Neural progenitor cell (in vitro differentiated cells): ENCODE measurements around the gene KLHDC7B.

Experiments
- EZH2 ChIP-seq: fragments of 200-600 bp; sonication (generic); IDR thresholded peaks from 2 replicates; pipeline ENCODE4 v1.6.1; 2017; ENCODE audit warnings: antibody characterized with exemption, mild to moderate bottlenecking, moderate library complexity
- EZH2phosphoT487 ChIP-seq: fragments of 200-600 bp; sonication (generic); IDR thresholded peaks from 2 replicates; pipeline ENCODE4 v1.6.1; 2017; ENCODE audit warnings: antibody characterized with exemption
- TF ChIP-seq, protein P1 (sequence below): fragments of 200-600 bp; sonication (generic); IDR thresholded peaks from 2 replicates; pipeline ENCODE4 v1.5.1; 2017; ENCODE audit warnings: antibody characterized with exemption, mild to moderate bottlenecking

DNA sequence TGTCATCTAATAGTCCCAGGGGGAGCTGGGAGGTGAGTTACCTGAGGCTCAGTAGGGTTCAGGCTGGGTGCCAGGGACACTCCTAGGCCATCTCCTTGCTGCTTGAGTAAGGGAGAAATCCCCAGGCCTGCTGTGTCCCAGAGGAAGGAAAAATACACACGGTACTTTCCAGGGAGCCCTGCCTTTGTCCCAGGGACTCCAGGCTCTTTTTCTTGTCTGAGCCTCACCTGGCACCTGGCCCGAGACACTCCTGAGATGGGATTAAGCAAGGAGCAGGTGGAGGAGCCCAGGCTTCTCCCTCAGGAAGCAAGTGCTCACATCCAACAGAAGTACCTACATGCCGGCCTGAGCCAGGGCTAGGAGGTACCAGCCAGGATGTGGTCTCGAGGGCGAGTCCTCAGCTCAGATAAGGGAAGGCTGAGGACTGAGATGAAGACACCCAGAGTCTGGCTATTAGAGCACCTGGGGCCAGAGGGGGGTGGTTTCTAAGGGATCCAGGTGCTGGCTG lies 899 bp upstream of the KLHDC7B start:
- TF ChIP-seq, protein P1, sequence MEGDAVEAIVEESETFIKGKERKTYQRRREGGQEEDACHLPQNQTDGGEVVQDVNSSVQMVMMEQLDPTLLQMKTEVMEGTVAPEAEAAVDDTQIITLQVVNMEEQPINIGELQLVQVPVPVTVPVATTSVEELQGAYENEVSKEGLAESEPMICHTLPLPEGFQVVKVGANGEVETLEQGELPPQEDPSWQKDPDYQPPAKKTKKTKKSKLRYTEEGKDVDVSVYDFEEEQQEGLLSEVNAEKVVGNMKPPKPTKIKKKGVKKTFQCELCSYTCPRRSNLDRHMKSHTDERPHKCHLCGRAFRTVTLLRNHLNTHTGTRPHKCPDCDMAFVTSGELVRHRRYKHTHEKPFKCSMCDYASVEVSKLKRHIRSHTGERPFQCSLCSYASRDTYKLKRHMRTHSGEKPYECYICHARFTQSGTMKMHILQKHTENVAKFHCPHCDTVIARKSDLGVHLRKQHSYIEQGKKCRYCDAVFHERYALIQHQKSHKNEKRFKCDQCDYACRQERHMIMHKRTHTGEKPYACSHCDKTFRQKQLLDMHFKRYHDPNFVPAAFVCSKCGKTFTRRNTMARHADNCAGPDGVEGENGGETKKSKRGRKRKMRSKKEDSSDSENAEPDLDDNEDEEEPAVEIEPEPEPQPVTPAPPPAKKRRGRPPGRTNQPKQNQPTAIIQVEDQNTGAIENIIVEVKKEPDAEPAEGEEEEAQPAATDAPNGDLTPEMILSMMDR, result no peak
- TF ChIP-seq EZH2, result no peak
- no peak for TF ChIP-seq EZH2phosphoT487
